Superior temporal gyrus (tissue), 1 donor: ENCODE data around the gene KRT72.

Source experiments
- DNase-seq: peaks from one replicate; pipeline ENCODE4 v3.0.0-alpha.2; 2016; ENCODE audit errors: extremely low spot score

The KRT72 gene

GRCh38 chr12:52630008-52630500 is 28.8 kb upstream of the KRT72 start:
- no peak for DNase-seq

- DNase-seq = no peak
Measured at GRCh38 chr12:52629281-52630007, 28.2 kb upstream of the KRT72 start.

- no peak for DNase-seq
Measured at GRCh38 chr12:52628841-52629240, 27.6 kb upstream of the KRT72 start.

- no peak for DNase-seq
Measured at GRCh38 chr12:52628111-52628507, 26.8 kb upstream of the KRT72 start.

GRCh38 chr12:52627395-52628110 is 26.3 kb upstream of the KRT72 start:
- no peak for DNase-seq

- no peak for DNase-seq
Measured at GRCh38 chr12:52622349-52622748, 21.1 kb upstream of the KRT72 start.

- no peak for DNase-seq
Measured at GRCh38 chr12:52618866-52619265, 17.6 kb upstream of the KRT72 start.

- no peak for DNase-seq
Measured at GRCh38 chr12:52618216-52618615, 17.0 kb upstream of the KRT72 start, which contains the start of gene KRT73. Gene KRT73, minus strand, starts transcription at chr12:52618559. Its CDS starts 35 bp downstream, at chr12:52618524.

- DNase-seq = no peak
Measured at GRCh38 chr12:52617403-52617785, 16.1 kb upstream of the KRT72 start.

- no peak for DNase-seq
Measured at GRCh38 chr12:52616680-52617402, 15.6 kb upstream of the KRT72 start.

- no peak for DNase-seq
Measured at GRCh38 chr12:52615912-52616311, 14.6 kb upstream of the KRT72 start.

GRCh38 chr12:52615208-52615868 is 14.1 kb upstream of the KRT72 start:
- DNase-seq = no peak

GRCh38 chr12:52614381-52615207 is 13.3 kb upstream of the KRT72 start:
- no peak for DNase-seq

- DNase-seq = no peak
Measured at GRCh38 chr12:52613384-52614030, 12.2 kb upstream of the KRT72 start.

- DNase-seq = no peak
Measured at GRCh38 chr12:52612431-52613383, 11.4 kb upstream of the KRT72 start.

GRCh38 chr12:52611080-52611468 is 9.8 kb upstream of the KRT72 start:
- DNase-seq = no peak

GRCh38 chr12:52608826-52609630 is 7.8 kb upstream of the KRT72 start:
- no peak for DNase-seq

- no peak for DNase-seq
Measured at GRCh38 chr12:52608161-52608560, 6.9 kb upstream of the KRT72 start.

GRCh38 chr12:52607314-52607713 is 6.1 kb upstream of the KRT72 start:
- no peak for DNase-seq
